Measurements from ENCODE around the gene RILPL1.
"Not testable (repeated sequence)": the region's sequence is repeated elsewhere in the genome, so short reads cannot be mapped to it uniquely, and the experiment has no call there.

RILPL1 gene

DNA sequence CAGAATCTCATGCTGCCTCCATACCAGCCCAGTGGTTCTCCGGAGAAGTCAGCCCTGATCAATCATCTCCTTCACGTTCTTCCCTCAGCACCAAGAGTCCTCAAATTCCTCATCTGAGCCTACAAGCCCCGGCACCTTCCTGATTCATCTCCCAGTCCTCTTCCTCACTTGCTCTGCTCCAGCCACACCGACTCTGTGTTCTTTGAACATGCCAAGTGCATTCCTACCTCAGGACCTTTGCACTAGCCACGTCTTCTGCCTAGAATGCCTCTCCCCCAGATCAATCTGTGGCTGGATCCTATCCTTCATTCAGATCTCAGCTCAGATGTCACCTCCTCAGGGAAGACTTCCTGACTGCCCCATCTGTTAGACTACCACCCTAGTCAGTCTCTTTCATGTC lies 4.7 kb downstream of the RILPL1 start:
- DNase-seq = no peak

DNA sequence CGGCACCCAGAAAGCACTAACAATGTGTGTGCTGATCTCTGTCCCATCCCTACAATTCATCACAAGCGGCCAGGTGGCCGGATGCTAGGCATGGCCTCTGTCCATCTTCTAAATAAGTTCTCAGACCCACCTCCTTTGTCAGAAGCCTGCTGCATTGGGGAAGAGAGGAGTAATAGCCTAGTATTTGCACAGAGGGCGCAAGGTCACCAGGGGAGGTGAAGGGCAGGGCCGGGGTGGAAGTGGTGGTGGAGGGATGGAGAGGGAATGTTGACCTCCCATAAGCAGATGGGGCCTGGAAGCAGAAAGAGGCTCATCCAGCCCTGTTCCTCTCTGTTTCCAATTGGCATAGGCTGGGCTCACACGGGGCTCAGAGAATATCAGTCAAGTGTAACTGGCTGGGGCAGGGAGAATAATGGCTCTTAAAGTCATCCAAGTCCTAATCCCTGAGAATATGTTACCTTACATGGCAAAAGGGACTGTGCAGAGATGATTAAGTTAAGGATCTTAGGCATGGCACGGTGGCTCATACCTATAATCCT lies 6.9 kb downstream of the RILPL1 start:
- no peak for DNase-seq

DNA sequence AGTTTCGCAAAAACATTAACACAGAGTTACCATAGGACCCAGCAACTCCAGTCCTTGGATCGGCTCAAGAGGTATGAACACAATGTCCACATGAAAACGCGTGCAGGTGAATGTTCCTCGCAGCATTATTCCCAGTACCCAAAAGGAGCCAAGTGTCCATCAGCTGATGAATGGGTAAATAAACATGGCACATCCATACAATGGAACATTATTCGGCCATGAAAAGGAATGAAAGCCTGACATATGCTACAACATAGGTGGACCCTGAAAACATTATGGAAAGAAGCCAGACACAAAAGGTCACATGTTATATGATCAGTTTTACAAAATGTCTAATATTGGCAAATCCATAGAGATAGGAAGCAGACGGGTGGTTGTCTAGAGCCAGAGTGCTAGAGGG lies 9.1 kb downstream of the RILPL1 start:
- DNase-seq = no peak

DNA sequence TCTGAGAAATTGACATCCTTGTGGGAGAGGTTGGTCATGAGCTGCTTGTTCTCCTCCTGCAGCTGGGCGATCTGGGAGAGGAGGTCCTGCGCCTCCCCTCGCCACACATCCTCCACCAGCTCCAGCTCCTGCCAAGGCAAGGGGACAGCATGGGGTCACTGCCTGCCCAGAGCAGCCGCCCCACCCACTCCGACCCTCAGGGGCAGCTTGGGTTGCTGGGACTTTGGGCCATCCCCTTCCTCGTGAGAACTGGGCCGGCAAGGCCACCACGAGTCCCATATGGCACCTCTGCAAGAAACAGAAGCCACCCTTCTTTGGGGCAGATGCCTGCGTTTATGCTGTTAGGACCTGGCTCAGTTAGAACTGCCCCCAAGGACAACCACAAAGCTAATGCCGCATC lies 10.0 kb downstream of the RILPL1 start:
- DNase-seq = no peak

DNA sequence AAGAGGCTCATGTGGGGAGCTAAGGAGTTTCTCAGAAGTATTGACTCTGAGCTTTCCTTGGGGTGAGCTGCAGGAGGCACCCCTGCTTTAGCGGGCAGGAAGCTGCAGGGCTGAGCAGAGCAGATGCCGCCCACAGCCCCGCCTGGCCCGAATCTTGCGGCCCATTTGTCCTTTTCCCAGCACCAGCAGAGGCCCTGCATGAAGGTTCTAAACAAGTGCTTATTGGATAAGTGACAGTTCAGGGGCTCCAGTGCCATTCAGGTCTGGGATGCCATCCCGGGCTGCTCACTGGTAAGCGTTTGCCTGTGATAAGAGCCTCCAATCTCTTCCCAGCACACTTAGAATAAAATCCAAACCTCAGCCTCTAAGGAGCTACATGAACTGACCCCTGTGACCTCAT lies 11.4 kb downstream of the RILPL1 start:
- no peak for DNase-seq

DNA sequence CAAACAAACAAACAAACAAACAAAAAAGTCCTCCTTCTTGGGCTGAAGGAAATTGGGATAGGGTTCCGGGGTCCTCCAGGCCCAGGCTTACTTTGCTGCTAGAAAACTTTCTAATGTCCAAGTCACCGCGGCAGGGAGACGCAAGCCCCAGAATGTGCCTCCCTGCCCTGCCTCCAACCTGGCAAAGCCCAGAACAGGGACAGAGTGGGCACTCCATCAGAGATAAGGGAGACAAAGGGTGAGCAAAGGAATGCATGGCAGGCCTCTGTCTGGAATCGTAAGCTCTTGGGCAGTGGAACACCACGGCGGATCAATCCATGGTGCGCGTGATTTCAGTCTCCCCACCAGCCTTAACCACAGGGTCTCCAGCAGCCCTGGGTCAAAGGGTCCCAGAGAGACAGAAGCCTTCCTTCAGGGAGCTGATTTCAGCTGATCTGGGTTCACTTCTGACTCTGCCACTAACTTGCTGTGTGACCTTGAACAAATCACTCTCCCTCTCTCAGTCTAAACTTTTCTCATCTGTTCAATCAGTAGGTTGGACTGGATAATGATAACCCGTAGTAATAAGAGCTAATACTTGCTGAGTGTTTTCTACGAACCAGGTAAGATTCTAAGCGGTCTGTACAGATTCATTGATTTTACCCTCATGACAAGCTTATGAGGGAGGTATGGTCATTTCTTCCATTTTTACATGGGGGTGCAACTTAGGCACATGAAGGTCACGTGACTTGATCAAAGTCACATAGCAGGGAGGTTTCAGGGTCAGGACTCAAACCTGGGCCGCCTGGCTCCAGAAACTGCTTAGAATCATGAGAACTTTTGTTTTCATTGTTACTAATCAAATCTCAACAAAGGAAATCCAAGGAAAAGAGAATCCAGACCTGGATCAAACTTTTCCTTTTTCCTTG lies 12.7 kb downstream of the RILPL1 start:
- no peak for DNase-seq

DNA sequence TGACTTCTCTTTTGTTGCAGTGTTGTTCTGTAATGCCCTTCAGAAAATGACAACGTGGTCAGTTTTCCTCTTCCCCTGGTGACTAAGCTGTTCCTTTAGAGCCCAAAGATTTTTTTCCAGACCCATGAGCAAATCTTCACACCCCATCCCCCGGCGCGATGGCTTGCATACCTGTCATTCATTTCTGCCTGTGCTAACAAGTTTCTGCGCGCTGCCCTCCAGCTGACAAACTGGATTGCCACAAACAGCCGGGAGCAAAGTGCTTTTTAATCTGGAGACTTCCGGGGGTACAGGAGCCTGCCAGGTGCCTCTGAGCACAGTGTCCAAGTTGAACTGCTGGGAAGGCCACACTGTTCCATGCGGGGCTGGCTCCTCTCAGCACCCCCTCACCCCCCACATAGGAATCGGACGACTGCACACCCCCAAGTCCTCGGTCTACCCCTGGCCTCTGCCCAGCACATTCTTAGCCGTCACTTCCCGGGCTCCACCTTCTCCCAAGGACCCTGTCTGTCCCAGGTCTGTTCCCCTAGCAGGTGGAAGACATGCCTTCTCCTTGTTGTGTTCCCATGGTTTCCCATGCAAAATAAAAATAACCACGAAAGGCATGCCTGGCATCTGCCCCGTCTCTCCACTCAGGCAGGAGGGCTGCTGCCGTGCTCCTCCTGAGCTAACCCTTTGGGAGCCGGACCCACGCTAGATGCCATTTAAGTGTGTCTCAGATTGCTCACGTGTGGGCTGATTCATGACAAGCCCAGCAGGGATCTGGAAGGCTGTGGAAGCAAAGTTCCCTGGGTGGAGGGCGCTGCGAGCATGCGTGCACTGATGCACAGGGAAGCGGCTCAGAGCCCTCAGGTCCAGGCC lies 14.1 kb downstream of the RILPL1 start:
- no peak for DNase-seq

DNA sequence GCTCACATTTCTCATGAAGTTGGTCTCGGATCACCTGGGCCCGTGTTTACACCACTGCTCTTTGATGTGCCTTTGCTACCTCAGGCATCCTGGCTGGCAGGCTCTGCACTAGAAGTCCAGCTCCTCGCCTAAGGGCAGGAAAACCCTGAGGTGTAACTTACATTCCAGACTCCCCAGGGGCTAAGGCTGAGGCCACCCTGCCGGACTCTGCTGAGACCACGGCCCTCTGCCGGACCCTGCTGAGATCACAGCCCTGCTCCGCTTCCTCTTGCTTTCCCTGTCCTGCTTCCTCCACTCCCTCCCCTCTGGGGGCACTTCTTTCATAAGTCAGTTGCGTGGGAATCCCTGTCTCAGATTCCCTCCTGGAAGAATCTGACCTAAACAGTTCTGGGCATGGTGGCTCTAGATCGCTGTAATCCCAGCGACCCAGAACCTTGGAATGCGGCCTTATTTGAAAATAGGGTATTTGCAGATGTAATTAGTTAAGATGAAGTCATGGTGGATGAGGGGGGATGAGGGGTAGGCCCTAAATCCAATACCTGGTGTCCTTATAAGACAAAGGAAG lies 17.2 kb downstream of the RILPL1 start:
- no peak for DNase-seq

DNA sequence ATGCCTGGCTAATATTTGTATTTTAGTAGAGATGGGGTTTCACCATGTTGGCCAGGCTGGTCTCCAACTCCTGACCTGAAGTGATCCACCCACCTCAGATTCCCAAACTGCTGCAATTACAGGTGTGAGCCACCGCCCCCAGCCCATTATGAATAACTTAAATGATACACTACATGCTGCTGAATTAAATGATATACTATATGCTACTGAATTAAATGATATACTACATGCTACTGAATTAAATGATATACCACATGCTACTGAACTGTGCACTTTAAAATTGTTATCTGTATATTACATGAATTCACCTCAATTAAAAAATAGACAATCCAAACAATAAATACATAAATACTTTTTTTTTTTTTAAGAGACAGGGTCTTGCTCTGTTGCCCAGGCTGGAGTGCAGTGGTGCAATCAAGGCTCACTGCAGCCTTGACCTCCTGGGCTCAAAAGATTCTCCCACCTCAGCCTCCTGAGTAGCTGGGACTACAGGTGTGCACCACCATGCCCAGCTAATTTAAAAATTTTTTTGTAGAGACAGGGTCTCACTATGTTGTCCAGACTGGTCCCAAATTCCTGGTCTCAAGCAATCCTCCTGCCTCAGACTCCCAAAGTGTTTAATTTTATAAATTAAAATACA lies 18.8 kb downstream of the RILPL1 start:
- DNase-seq = not testable (repeated sequence)

DNA sequence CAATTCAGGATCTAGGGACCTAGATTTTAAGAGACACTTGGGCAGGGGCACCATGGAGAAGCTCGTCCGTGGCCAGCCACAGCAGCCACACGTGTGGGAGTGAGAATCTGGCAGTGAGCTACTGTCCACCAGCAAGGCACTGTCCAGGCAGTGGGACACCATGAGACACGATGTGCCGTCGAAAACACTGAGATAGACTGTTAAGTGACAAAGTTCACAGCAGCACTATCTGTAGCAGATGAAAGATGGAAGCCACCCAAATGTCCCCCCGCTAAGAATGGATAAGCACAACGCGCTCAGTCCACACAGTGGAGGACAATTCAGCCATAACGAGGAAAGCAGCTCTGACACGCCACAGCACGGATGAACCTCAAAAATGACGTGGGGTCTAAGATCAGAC lies 19.7 kb downstream of the RILPL1 start:
- no peak for DNase-seq

DNA sequence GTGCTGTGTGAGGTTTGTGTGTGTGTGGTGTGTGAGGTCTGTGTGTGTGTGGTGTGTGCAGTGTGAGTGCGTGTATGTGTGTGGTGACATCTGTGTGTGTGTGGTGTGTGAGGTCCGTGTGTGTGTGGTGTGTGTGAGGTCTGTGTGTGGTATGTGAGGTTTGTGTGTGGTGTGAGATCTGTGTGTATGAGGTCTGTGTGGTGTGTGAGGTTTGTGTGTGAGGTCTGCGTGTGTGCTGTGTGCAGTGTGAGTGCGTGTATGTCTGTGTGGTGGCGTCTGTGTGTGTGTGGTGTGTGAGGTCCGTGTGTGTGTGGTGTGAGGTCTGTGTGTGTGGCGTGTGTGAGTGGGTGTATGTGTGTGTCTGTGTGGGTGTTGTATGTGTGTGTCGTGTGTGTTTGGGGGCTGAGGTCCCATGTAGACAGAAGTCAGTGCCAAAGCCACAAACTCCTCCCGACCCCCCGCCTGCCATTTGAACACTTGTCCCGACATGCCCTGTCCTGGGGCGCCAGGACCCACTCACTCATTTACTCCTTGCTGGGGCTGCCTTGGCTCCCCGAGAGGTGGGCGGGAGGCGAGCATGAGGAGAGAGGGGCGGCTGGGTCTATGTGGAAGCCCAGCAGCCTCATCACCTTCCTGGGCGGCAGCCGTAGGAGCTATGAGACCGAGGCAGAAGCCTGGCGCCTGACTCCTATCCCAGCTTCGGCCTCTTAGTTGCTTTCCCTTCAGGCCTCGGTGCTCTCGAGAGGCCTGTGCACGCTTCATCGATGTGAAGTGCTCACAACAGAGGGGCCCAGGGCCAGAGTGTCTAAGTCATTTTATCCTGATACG lies 20.5 kb downstream of the RILPL1 start:
- no peak for DNase-seq

DNA sequence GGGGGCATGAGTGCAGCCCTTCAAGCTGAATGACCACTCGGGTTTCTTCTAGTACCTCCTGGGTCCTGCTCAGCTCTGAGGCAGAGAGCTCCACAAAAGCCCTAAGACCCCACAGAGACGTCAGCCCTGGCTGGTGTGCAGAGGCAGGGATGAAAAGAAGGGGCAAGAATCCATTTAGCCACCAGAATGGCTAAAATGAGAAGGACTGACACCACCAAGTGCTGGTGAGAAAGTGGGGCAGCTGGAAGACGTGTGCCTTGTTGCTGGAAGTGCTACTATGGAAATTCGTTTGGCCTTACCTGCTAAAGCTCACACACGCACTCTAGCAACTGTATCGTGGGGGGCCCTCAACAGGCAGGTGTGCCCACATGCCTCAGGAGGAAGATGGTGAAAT lies 26.7 kb downstream of the RILPL1 start:
- no peak for DNase-seq

DNA sequence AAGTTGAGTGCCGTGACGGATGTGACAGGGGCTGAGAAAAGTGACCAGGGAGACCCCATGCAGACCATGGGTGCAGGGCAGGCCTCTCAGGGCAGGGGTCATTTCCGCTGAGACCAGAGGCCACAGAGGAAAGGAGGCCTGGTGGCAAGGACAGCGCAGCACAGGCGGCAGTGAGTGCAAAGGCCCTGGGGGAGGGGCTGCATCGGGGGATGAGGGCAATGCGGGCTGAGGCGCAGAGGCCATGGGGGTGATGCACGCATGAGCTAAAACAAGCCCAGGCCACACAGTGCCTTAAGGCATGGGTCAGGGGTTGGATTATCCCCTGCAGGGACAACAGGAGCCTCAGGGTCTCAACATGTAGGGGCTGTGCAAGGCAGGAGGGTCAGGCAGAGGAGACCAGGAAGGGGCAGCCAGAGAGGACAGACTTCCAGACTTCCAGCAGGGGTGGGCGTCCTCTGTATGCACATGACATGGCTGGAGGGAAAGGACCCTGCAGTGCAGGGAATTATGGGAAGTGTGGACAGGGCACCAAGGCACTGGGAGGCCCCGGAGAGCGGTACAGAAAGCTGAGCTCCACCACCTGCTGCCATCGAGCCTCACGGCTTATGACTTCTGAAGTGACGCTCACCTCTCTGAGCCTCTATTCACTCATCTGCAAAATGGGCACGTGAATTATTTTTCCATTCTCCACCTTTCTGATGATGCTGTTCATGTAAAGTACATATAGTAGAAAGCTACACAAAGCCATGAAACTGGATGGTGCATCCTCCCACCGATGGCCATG lies 27.3 kb downstream of the RILPL1 start:
- no peak for DNase-seq

DNA sequence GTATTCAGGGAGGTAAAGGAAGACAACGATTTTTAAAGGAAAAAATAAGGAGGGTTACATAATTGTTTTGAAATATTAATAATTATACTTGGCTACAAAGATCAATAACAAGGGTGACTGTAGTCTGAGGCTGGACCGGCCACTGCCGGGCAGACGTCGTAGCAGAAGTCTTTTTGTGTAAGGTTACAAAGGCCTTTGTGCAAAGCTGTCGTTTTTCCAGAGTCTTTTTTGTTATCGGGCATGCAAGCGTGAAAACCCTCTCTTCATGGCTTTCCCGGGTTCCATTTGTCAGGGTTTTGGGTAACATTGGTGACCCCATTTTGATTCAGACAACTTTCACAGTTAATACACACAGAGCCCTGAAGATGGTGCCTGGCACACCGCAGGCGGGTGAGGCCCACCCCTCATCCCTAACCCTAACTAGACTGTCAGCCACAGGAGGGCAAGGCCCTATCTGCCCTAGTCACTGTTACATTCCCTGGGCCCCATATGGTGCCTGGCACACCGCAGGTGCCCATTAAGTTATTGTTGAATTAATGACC lies 31.3 kb downstream of the RILPL1 start:
- DNase-seq = no peak

DNA sequence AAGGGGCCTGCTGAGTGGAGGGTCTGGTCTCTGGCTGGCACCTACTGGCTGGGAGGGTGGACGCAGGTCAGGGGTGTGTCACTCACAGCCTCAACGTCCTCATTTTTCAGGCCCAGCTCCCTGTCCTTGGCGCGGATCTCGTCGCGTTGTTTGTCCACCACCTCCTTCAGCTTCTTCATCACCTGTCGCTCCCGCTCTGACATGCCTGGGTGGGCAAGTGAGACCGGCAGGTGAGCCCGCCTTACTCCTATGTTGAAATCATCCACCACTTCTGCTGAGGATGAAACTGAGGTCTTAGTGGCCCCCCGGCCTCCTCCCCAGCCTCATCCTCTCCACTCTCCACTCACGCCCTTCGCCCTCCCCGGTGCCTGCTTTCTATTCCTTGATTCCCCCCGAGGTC lies 34.2 kb downstream of the RILPL1 start:
- no peak for DNase-seq

DNA sequence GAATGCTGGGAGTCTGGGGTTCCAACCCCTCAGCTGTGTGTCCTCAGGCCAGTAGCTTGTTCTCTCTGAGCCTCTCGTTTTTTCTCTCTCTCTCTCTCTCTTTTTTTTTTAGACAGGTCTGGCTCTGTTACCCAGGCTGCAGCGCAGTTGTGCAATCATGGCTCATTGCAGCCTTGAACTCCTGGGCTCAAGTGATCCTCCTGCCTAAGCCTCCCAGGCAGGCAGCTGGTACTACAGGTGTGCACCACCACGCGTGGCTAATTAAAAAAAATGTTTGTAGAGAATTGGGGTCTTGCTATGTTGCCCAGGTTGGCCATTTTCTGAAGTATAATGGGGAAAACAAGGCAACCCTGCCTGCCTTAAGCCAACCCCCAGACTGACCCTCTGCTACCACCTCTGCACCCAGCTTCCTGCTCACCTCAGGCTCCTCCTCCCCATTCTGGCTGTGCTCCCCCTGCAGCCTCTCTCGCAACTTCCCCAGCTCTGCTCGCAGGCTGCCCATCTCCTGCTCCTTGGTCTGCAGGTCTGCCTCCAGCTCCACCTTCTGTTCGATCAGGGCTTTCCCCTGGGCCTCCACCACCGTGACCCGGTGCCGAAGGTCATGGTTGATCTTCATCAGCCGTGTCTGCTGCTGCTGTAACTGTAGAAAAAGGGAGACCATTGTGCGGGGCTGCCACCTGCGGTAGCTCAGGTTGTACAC lies 35.2 kb downstream of the RILPL1 start:
- no peak for DNase-seq

DNA sequence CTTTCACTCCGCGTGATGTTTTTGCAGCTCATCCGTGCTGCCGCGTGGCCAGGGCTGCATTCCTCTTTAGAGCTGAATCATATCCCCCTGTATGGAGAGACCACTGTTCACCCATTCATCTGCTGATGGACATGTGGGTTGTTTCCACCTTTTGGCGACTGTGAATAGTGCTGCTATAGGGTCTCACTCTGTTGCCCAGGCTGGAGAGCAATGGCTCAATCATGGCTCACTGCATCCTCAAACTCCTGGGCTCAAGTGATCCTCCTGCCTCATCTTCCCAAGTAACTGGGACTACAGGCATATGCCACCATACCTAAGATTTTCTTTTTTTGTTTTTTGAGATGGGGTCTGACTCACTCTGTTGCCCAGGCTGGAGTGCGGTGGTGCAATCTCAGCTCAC lies 36.5 kb downstream of the RILPL1 start:
- DNase-seq = no peak

DNA sequence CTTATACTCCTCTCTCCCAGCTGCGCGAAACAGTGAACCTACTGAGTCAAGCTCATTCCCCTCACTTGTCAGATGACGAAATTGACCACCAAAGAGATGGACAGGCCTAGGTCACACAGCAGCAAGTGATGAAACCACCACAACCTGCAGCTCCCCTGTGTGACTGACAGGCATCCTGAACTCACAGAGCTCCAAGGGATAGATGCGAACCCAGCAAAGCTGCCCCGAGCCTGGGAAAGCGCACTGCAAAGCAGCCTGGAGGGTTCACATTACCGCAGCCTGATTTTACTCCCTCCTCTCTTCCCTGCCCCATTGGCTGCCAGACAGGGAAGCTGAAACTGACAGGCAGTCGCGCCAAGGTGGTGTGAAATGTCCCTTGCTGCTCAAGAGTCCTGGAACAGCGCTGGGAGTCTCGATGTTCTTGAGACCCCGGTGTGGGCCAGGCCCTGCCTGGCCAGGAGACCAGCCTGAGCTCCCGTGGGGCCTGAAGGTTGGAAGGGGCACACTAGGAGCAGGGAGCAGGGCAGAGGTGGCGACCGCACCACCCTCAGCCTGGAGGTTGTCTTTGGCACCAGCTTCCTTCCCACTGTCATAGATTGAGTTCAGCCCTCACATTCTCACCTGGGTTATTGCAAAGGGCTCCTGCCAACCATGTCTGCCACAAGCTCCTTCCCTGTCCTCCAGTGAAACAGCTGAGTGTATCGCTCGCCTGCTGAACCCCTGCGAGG lies 39.2 kb downstream of the RILPL1 start:
- no peak for DNase-seq

DNA sequence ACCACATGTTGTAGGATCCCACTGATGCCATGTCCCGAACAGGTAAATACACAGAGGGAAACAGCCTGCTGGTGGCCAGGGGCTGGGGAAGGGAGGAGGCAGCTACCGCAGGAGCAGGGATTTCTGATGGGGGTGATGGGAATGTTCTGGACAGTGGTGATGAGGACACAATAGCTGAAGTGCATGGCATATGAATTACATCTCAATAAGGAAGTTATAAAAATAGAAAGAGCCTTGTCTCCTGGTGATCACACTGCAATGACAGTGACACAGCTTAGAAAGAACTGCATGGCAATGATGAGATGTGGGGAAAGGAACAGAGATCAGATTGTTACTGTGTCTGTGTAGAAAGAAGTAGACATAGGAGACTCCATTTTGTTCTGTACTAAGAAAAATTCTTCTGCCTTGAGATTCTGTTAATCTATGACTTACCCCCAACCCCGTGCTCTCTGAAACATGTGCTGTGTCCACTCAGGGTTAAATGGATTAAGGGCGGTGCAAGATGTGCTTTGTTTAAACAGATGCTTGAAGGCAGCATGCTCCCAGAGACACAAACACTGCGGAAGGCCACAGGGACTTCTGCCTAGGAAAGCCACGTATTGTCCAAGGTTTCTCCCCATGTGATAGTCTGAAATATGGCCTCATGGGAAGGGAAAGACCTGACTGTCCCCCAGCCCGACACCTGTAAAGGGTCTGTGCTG lies 41.0 kb downstream of the RILPL1 start:
- DNase-seq = not testable (repeated sequence)
